Suprapubic skin (tissue), 4 donors: ENCODE measurements around the gene SMIM13. TPM values are rescaled to one million over a fixed set of nuclear protein-coding genes. Genes with fewer than 3 reads are reported as not detected.
A peak's percentile ranks its signal among the peaks of the same experiment; 100 is the strongest.

ENCODE experiments used
- DNase-seq, 2 donors: peaks; one replicate each; pipeline ENCODE4 v3.0.0-alpha.2; 2019; ENCODE audit warnings: low spot score in 2 of 2
- H3K27ac ChIP-seq: fragments of 200-600 bp; sonication (generic); one replicate; pipeline ENCODE4 v1.5.1; 2019
- H3K27me3 ChIP-seq: fragments of 200-600 bp; sonication (generic); one replicate; pipeline ENCODE4 v1.5.1; 2019
- H3K36me3 ChIP-seq: fragments of 200-600 bp; sonication (generic); one replicate; pipeline ENCODE4 v1.5.1; 2019
- H3K4me1 ChIP-seq: fragments of 200-600 bp; sonication (generic); one replicate; pipeline ENCODE4 v1.5.1; 2019
- H3K4me3 ChIP-seq: fragments of 200-600 bp; sonication (generic); one replicate; pipeline ENCODE4 v1.5.1; 2019; ENCODE audit warnings: mild to moderate bottlenecking
- H3K9me3 ChIP-seq: fragments of 200-600 bp; sonication (generic); one replicate; pipeline ENCODE4 v1.5.1; 2019
- CTCF ChIP-seq, 2 donors: fragments of 200-600 bp in 1 of 2; fragments of 450-650 bp in 1 of 2; sonication (generic) in 1 of 2; IDR thresholded peaks; one replicate each; pipeline ENCODE4 v1.5.1; 2016 to 2019; ENCODE audit warnings: antibody characterized with exemption in 2 of 2, mild to moderate bottlenecking in 1 of 2, moderate library complexity in 1 of 2
- EP300 ChIP-seq: sonication (generic); formaldehyde crosslinking; IDR thresholded peaks from one replicate; pipeline ENCODE4 v1.6.1; 2017; ENCODE audit warnings: antibody characterized with exemption
- POLR2A ChIP-seq, 2 donors: fragments of 450-650 bp; IDR thresholded peaks; one replicate each; pipeline ENCODE4 v1.6.1; 2017; ENCODE audit warnings: antibody characterized with exemption in 2 of 2, mild to moderate bottlenecking in 2 of 2, moderate library complexity in 2 of 2
- POLR2AphosphoS5 ChIP-seq, 3 donors: sonication (generic); formaldehyde crosslinking; IDR thresholded peaks; one replicate each; pipeline ENCODE4 v1.6.1; 2017; ENCODE audit warnings: antibody characterized with exemption in 3 of 3
- WGBS: methylation state at CpG from one replicate; pipeline ENCODE4 v1.1.5; 2018; 5-methylcytosine and 5-hydroxymethylcytosine counted together
- total RNA-seq, 4 donors: library from RNA; depleted of rRNA; stranded (reverse); fragments of >200 nt; gene quantifications; one replicate each; pipeline ENCODE4 v1.1.0, GENCODE V29; 2016

SMIM13 gene
- total RNA-seq, 4 donors from 2014 or later, result 9.3 to 15.6 (median 10.7) TPM

GRCh38 chr6:11140056-11140455 lies 46.4 kb downstream of the SMIM13 start:
- no peak overlapping the region for H3K4me3 ChIP-seq
- DNase-seq, result no peak
- H3K9me3 ChIP-seq, result no peaks in the 10 kb centered on the region
- WGBS, result 32% methylated on average over 3 of the region's 3 CpGs
- peaks cover 11% of the 10 kb centered on the region for H3K36me3 ChIP-seq
- TF ChIP-seq POLR2AphosphoS5 (IDR thresholded peaks at IDR 0.05), result no peak
- no peak for TF ChIP-seq POLR2A (IDR thresholded peaks at IDR 0.05)
- TF ChIP-seq EP300, result no peak
- TF ChIP-seq CTCF (IDR thresholded peaks at IDR 0.05), result no peak
- H3K4me1 ChIP-seq, result peaks cover 23% of the 10 kb centered on the region
- H3K27ac ChIP-seq, result no peak overlapping the region
- no peaks in the 10 kb centered on the region for H3K27me3 ChIP-seq

- H3K4me1 ChIP-seq, result peaks cover 23% of the 10 kb centered on the region
- H3K27ac ChIP-seq, result no peak overlapping the region
- no peak for DNase-seq
- H3K36me3 ChIP-seq, result no peaks in the 10 kb centered on the region
- TF ChIP-seq EP300, result no peak
- TF ChIP-seq POLR2AphosphoS5 (IDR thresholded peaks at IDR 0.05), result no peak
- no peak for TF ChIP-seq POLR2A (IDR thresholded peaks at IDR 0.05)
- no peak for TF ChIP-seq CTCF (IDR thresholded peaks at IDR 0.05)
- WGBS, result 82% methylated on average over 3 of the region's 3 CpGs
- no peaks in the 10 kb centered on the region for H3K9me3 ChIP-seq
- H3K4me3 ChIP-seq, result no peak overlapping the region
- no peaks in the 10 kb centered on the region for H3K27me3 ChIP-seq
Observed at GRCh38 chr6:11141295-11141694, 47.7 kb downstream of the SMIM13 start.

GRCh38 chr6:11142296-11143027 lies 48.8 kb downstream of the SMIM13 start:
- DNase-seq, result no peak
- Histone ChIP-seq H3K27me3 (no peaks in the 10 kb centered on the region), H3K4me3 (no peak overlapping the region), H3K9me3 (no peaks in the 10 kb centered on the region), H3K4me1 (peaks cover 23% of the 10 kb centered on the region), H3K36me3 (no peaks in the 10 kb centered on the region), H3K27ac (no peak overlapping the region)
- WGBS, result 91% methylated on average over 8 of the region's 8 CpGs
- TF ChIP-seq CTCF (IDR thresholded peaks at IDR 0.05), result no peak
- TF ChIP-seq POLR2A (IDR thresholded peaks at IDR 0.05), result no peak
- TF ChIP-seq EP300, result no peak
- no peak for TF ChIP-seq POLR2AphosphoS5 (IDR thresholded peaks at IDR 0.05)

GRCh38 chr6:11143394-11144371 lies 50.0 kb downstream of the SMIM13 start:
- 55% methylated on average over 10 of the region's 10 CpGs for WGBS
- Histone ChIP-seq H3K36me3 (no peaks in the 10 kb centered on the region), H3K9me3 (no peaks in the 10 kb centered on the region), H3K27ac (peak overlapping the region; percentile 62), H3K27me3 (no peaks in the 10 kb centered on the region), H3K4me3 (no peak overlapping the region), H3K4me1 (peaks cover 23% of the 10 kb centered on the region)
- peak; percentile 88 to 90 for DNase-seq
- TF ChIP-seq POLR2AphosphoS5 (IDR thresholded peaks at IDR 0.05) (peak in 2 of 3 donors; percentile 72 to 82), EP300 (no peak), POLR2A (IDR thresholded peaks at IDR 0.05) (no peak), CTCF (IDR thresholded peaks at IDR 0.05) (no peak)

- TF ChIP-seq POLR2AphosphoS5 (IDR thresholded peaks at IDR 0.05), result no peak
- TF ChIP-seq CTCF (IDR thresholded peaks at IDR 0.05), result peak; percentile 82 to 89
- DNase-seq, result peak; percentile 76 to 83
- no peak overlapping the region for H3K4me3 ChIP-seq
- H3K27ac ChIP-seq, result peak overlapping the region; percentile 62
- no peaks in the 10 kb centered on the region for H3K36me3 ChIP-seq
- no peaks in the 10 kb centered on the region for H3K9me3 ChIP-seq
- no peaks in the 10 kb centered on the region for H3K27me3 ChIP-seq
- H3K4me1 ChIP-seq, result peaks cover 21% of the 10 kb centered on the region
- WGBS, result 14% methylated on average over 6 of the region's 6 CpGs
Observed at GRCh38 chr6:11144393-11144851, 50.8 kb downstream of the SMIM13 start.
